ENCODE results near the gene PLEKHH1. TPM values are rescaled to one million over a fixed set of nuclear protein-coding genes. Genes with fewer than 3 reads are reported as not detected.

Gene PLEKHH1
- total and polyA plus RNA-seq, 2 donors (not counting 1 experiment from before 2014, with no cell fraction given) = 0.10 to 0.33 TPM

GRCh38 chr14:67492538-67492937 lies 40.6 kb upstream of the PLEKHH1 start:
- Histone ChIP-seq H2AFZ (ENCODE audit: low read length) (no peak overlapping the region), H3K27me3 (ENCODE audit: control insufficient read depth, insufficient read depth, low read length) (no peaks in the 10 kb centered on the region), H3K9ac (ENCODE audit: insufficient read depth, low read length) (no peak overlapping the region), H3K79me2 (ENCODE audit: control insufficient read depth, insufficient read depth, low read length) (no peaks in the 10 kb centered on the region), H3K4me3 (replicated peaks in 1 of 4; ENCODE audit: control extremely low read depth in 1 of 4, insufficient read depth in 1 of 4, low read depth in 3 of 4, low read length in 4 of 4) (no peak overlapping the region), H3K9me3 (ENCODE audit: control insufficient read depth, insufficient read depth, low read depth, low read length) (no peaks in the 10 kb centered on the region), H3K27ac (ENCODE audit: insufficient read depth, low read length) (no peak overlapping the region), H3K36me3 (ENCODE audit: control insufficient read depth, insufficient read depth, low read length) (no peaks in the 10 kb centered on the region), H4K20me1 (ENCODE audit: control insufficient read depth, extremely low read depth, insufficient read depth, low read length) (no peaks in the 10 kb centered on the region), H3K4me1 (ENCODE audit: control insufficient read depth, extremely low read depth, insufficient read depth, low read length) (no peaks in the 10 kb centered on the region), H3K4me2 (ENCODE audit: extremely low read depth, insufficient read depth, low read length) (no peak overlapping the region)
- no peak for TF ChIP-seq CTCF (conservative IDR thresholded peaks at IDR 0.05 in 1 of 2, IDR thresholded peaks at IDR 0.05 in 1 of 2; ENCODE audit: low read depth in 1 of 2, low read length in 2 of 2)
- no peak for TF ChIP-seq EZH2 (IDR thresholded peaks at IDR 0.05; ENCODE audit: low read length, missing control alignments)
- no peak for DNase-seq (ENCODE audit: low read depth in 2 of 2)

DNA sequence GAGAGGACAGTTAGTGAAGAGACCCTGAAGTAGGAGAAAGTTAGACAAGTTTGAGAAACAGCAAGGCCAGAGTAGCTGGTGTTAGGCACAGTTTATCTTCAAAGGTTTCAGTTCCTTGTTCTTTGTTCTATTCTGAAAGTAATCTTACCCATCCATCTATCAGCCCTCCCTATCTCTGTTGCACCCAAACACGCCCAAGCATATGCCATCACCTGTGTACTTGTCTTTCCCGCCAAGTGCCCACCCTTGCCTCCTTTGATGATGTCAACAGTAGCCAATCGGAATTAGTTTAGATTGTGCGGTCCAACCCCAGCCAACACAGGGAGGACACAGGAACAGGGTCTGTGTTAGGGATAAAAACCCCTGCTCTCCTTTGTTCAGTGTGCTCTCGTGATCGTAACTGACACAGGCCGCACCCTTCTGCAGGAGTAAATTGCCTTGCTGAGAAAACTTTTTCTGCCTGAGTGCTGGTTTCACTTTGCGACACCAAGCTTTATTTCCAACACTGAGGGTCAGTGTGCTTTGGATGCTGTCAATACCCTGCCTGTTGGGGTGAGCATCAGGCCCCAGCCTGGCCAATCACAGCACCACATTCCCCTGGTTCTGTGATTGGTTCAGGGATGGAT lies 39.9 kb upstream of the PLEKHH1 start:
- no peaks in the 10 kb centered on the region for H3K27me3 ChIP-seq (ENCODE audit: control insufficient read depth, insufficient read depth, low read length)
- no peaks in the 10 kb centered on the region for H4K20me1 ChIP-seq (ENCODE audit: control insufficient read depth, extremely low read depth, insufficient read depth, low read length)
- H3K36me3 ChIP-seq (ENCODE audit: control insufficient read depth, insufficient read depth, low read length) = no peaks in the 10 kb centered on the region
- H3K79me2 ChIP-seq (ENCODE audit: control insufficient read depth, insufficient read depth, low read length) = no peaks in the 10 kb centered on the region
- no peak overlapping the region for H2AFZ ChIP-seq (ENCODE audit: low read length)
- H3K9me3 ChIP-seq (ENCODE audit: control insufficient read depth, insufficient read depth, low read depth, low read length) = no peaks in the 10 kb centered on the region
- no peak overlapping the region for H3K4me3 ChIP-seq (replicated peaks in 1 of 4; ENCODE audit: control extremely low read depth in 1 of 4, insufficient read depth in 1 of 4, low read depth in 3 of 4, low read length in 4 of 4)
- H3K4me2 ChIP-seq (ENCODE audit: extremely low read depth, insufficient read depth, low read length) = no peak overlapping the region
- DNase-seq (ENCODE audit: low read depth in 2 of 2) = no peak
- H3K9ac ChIP-seq (ENCODE audit: insufficient read depth, low read length) = no peak overlapping the region
- no peaks in the 10 kb centered on the region for H3K4me1 ChIP-seq (ENCODE audit: control insufficient read depth, extremely low read depth, insufficient read depth, low read length)
- H3K27ac ChIP-seq (ENCODE audit: insufficient read depth, low read length) = no peak overlapping the region
- no peak for TF ChIP-seq CTCF (conservative IDR thresholded peaks at IDR 0.05 in 1 of 2, IDR thresholded peaks at IDR 0.05 in 1 of 2; ENCODE audit: low read depth in 1 of 2, low read length in 2 of 2)
- TF ChIP-seq EZH2 (IDR thresholded peaks at IDR 0.05; ENCODE audit: low read length, missing control alignments) = no peak

DNA sequence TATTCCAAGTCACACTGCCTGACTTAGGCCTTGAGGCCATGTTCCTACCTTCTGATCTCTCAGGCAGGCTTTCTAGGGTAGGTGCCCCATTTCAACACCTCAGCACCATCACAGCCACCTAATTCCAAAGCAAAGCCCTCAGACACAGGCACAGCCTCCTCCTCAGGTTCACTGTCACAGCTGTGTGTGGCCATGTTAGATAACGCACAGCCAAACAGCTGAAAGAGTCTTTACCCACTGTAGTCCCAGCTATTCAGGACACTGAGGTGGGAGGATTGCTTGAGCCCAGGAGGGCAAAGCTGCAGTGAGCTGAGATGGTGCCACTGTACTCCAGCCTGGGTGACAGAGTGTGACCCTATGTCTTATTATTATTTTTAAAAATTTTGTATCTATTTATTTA lies 37.3 kb upstream of the PLEKHH1 start:
- Histone ChIP-seq H3K4me3 (replicated peaks in 1 of 4; ENCODE audit: control extremely low read depth in 1 of 4, insufficient read depth in 1 of 4, low read depth in 3 of 4, low read length in 4 of 4) (no peak overlapping the region), H3K27ac (ENCODE audit: insufficient read depth, low read length) (no peak overlapping the region), H3K27me3 (ENCODE audit: control insufficient read depth, insufficient read depth, low read length) (no peaks in the 10 kb centered on the region), H4K20me1 (ENCODE audit: control insufficient read depth, extremely low read depth, insufficient read depth, low read length) (no peaks in the 10 kb centered on the region), H3K9me3 (ENCODE audit: control insufficient read depth, insufficient read depth, low read depth, low read length) (no peaks in the 10 kb centered on the region), H3K36me3 (ENCODE audit: control insufficient read depth, insufficient read depth, low read length) (no peaks in the 10 kb centered on the region), H3K4me2 (ENCODE audit: extremely low read depth, insufficient read depth, low read length) (no peak overlapping the region), H3K79me2 (ENCODE audit: control insufficient read depth, insufficient read depth, low read length) (no peaks in the 10 kb centered on the region), H3K9ac (ENCODE audit: insufficient read depth, low read length) (no peak overlapping the region), H2AFZ (ENCODE audit: low read length) (no peak overlapping the region), H3K4me1 (ENCODE audit: control insufficient read depth, extremely low read depth, insufficient read depth, low read length) (no peaks in the 10 kb centered on the region)
- TF ChIP-seq CTCF (conservative IDR thresholded peaks at IDR 0.05 in 1 of 2, IDR thresholded peaks at IDR 0.05 in 1 of 2; ENCODE audit: low read depth in 1 of 2, low read length in 2 of 2) (no peak), EZH2 (IDR thresholded peaks at IDR 0.05; ENCODE audit: low read length, missing control alignments) (no peak)
- DNase-seq (ENCODE audit: low read depth in 2 of 2) = no peak
